GM06990 (cell line): ENCODE data around the gene VCL.
A peak's percentile ranks its signal among the peaks of the same experiment; 100 is the strongest.

Source experiments
- DNase-seq: peaks from one replicate; pipeline ENCODE4 v3.0.0-alpha.2; 2011; ENCODE audit not compliant: insufficient read length; ENCODE audit errors: extremely low read depth
- H3K27me3 ChIP-seq: replicated peaks from 2 replicates; pipeline ENCODE4 v1.6.0; 2011; ENCODE audit warnings: low read length; ENCODE audit not compliant: control insufficient read depth, insufficient read depth
- H3K36me3 ChIP-seq: 2 replicates; pipeline ENCODE4 v1.5.1; 2011; ENCODE audit warnings: low read length; ENCODE audit not compliant: control insufficient read depth, insufficient read depth
- H3K4me3 ChIP-seq: replicated peaks from 2 replicates; pipeline ENCODE4 v1.5.1; 2011; ENCODE audit warnings: low read depth, mild to moderate bottlenecking, control low read depth, low read length
- TF ChIP-seq, protein P1 (sequence below): IDR thresholded peaks from 2 replicates; pipeline ENCODE4 v1.5.1; 2011; ENCODE audit warnings: low read length, control low read depth, mild to moderate bottlenecking, inconsistent platforms; ENCODE audit not compliant: insufficient read depth, poor library complexity, severe bottlenecking

VCL gene

DNA sequence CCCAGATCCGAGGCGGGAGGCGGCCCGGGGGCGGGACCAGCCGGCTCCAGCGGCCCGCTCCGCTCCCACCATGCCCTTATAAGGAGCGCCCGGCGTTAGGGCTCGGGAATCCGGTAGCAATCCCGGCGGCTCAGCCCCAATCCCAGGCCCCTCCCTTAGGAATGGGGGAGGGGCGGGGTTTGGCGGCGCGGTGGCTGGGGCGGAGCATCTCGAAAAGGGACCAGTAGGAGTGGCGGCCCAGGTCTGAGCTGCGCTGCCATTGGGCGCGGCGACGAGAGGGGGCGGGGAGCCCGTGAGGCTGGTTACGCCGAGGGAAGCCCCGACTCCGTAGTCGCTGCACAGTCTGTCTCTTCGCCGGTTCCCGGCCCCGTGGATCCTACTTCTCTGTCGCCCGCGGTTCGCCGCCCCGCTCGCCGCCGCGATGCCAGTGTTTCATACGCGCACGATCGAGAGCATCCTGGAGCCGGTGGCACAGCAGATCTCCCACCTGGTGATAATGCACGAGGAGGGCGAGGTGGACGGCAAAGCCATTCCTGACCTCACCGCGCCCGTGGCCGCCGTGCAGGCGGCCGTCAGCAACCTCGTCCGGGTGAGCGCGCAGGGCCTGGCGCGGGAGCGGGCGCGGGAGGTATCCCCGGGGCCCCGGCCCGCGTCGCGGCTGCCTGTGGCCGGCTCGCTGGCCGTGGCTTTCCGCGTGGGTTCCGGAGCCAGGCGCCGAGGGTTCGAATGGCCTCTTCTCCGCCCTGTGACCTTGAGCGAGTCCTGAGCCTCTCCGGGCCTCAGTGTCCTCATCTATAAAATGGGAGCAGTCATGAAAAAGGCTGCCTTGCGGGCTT, at the start of gene VCL:
Gene VCL, plus strand, starts transcription at position 330 of the 836 bp plus-strand sequence. Its CDS starts 92 bp downstream, at position 422.
- no peaks in the 10 kb centered on the region for H3K36me3 ChIP-seq
- TF ChIP-seq, protein P1, sequence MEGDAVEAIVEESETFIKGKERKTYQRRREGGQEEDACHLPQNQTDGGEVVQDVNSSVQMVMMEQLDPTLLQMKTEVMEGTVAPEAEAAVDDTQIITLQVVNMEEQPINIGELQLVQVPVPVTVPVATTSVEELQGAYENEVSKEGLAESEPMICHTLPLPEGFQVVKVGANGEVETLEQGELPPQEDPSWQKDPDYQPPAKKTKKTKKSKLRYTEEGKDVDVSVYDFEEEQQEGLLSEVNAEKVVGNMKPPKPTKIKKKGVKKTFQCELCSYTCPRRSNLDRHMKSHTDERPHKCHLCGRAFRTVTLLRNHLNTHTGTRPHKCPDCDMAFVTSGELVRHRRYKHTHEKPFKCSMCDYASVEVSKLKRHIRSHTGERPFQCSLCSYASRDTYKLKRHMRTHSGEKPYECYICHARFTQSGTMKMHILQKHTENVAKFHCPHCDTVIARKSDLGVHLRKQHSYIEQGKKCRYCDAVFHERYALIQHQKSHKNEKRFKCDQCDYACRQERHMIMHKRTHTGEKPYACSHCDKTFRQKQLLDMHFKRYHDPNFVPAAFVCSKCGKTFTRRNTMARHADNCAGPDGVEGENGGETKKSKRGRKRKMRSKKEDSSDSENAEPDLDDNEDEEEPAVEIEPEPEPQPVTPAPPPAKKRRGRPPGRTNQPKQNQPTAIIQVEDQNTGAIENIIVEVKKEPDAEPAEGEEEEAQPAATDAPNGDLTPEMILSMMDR = no peak
- H3K4me3 ChIP-seq = peak within 1 kb of the TSS; percentile 92
- no peaks in the 10 kb centered on the region for H3K27me3 ChIP-seq
- DNase-seq = peak; percentile 96

DNA sequence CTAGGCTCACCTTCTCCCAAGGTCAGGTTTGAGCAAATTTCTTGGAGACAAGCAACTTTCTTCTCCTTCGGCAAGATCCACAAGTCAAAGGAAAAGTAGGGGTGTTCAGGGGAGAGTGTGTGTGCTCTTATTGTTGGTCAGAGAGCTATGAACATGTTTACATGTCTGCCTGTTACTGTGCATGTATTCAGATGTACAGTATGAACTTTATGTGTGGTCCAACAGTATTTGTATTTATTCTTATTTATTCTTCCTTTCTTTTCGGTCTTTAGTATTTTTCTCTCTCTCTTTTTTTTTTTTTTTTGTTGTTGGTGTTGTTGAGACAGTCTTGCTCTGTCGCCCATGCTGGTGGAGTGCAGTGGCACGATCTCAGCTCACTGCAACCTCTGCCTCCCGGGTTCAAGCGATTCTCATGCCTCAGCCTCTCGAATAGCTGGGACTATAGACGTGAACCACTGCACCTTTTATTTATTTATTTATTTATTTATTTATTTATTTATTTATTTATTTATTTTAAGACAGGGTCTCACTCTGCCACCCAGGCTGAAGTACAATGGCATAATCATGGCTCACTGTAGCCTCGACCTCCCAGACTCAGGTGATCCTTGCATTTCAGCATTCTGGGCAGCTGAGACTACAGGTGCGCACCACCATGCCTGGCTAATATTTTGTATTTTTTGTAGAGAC, 48.8 kb upstream of the VCL start:
- no peak overlapping the region for H3K4me3 ChIP-seq
- no peak for DNase-seq
- H3K36me3 ChIP-seq = no peaks in the 10 kb centered on the region
- TF ChIP-seq, protein P1 = no peak
- H3K27me3 ChIP-seq = no peaks in the 10 kb centered on the region

DNA sequence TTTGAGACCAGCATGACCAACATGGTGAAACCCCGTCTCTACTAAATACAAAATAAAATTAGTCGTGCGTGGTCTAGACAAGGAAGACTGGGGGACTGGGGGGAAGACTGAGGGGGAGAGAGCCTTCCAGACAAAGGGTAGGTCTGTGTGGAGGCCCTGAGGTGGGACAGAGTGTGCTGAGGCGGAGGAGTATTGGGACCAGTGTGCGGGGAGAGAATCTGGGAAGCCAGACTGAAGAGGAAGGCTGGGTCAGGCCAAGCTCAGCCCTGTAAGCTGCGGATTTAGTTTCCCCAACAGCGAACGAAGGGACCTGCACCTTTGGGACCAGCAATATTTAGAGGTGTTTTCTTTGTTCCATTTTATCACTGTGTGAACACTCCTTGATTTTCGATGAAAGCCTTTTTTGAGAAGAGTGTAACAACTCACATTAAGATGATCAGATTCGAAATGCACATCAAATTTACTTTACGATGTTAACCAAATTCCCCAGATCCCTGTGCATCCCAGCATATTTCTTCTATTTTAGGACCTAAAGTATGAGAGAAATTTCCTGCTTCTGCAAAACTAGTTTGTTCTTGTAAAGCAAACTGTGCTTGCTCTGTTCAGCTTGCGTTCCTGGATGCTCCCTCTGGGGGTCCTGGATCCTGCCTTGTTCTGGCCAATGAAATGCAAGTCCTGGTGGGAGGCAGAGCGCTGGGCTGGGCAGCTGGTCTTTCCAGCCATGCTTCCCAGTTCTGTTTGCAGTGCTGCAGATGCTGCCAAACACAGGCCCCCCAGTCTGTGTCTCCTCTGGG, 47.6 kb upstream of the VCL start:
- TF ChIP-seq, protein P1 = no peak
- no peaks in the 10 kb centered on the region for H3K27me3 ChIP-seq
- H3K36me3 ChIP-seq = no peaks in the 10 kb centered on the region
- no peak overlapping the region for H3K4me3 ChIP-seq
- no peak for DNase-seq

DNA sequence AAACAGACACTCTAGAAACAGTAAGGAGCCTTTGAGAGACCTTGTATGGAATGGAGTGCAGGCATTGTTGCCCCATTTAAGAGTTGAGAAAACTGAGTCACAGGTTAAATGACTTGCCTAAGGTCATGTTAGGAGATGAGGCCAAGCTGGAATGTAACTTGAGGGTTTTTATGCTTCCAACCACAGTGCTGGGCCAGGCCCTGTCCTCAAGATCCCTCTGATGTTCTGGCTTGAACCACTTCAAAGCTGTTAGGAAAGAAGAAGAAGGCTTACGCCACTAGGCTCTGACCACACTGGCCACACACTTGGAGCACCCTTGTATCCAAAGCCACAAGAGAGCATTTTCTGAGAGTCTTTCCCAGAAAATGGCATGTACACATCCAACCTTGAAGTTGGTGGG, 44.3 kb upstream of the VCL start:
- TF ChIP-seq, protein P1 = no peak
- DNase-seq = no peak
- no peaks in the 10 kb centered on the region for H3K36me3 ChIP-seq
- no peak overlapping the region for H3K4me3 ChIP-seq
- no peaks in the 10 kb centered on the region for H3K27me3 ChIP-seq

DNA sequence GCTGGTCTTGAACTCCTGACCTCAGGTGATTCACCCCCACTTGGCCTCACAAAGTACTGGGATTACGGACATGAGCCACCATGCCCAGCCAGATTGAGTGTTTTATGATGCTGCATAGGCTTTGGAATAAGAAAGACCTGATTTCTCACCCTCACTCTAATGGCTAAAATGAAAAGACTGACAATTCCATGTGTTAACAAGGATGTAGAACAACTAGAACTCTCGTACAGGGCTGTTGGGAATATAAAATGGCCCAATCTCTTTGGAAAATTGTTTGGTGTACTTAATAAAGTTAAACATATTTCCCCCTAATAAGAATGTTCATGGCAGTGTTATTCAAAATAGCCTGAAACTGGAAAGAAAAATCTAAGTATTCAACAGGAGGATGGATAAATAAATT, 43.2 kb upstream of the VCL start:
- no peak for DNase-seq
- TF ChIP-seq, protein P1 = no peak
- Histone ChIP-seq H3K27me3 (no peaks in the 10 kb centered on the region), H3K36me3 (no peaks in the 10 kb centered on the region), H3K4me3 (no peak overlapping the region)
